Measurements from ENCODE around the gene KCNJ16. TPM values are rescaled to one million over a fixed set of nuclear protein-coding genes. Genes with fewer than 3 reads are reported as not detected.
A peak's percentile ranks its signal among the peaks of the same experiment; 100 is the strongest.
"Not testable (repeated sequence)": the region's sequence is repeated elsewhere in the genome, so short reads cannot be mapped to it uniquely, and the experiment has no call there.

KCNJ16 gene
- total RNA-seq, 4 donors from 2014 or later = 2.4 to 36.2 (median 22.4) TPM

DNA sequence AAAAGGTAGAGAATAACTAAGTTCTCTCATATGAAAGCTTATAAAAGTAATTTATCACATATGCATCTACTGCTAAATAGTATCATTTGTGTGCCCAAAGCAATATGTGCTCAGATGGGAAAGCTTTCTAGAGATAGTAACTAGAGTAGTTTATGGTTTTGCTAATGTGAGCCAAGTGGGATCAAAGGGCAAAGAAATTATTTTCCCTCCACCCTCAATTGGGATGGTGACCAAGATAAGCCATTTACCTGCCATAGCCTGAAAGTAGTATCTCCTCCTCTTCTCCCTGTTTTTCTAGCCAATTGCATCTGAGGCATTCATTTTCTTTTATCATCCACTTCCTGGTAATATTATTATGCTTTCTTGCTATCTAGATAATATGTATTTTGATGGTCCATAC, 41.9 kb upstream of the KCNJ16 start:
- H3K4me3 ChIP-seq = no peak overlapping the region
- H3K36me3 ChIP-seq = no peaks in the 10 kb centered on the region
- H3K27me3 ChIP-seq = no peaks in the 10 kb centered on the region
- no peaks in the 10 kb centered on the region for H3K9me3 ChIP-seq
- TF ChIP-seq POLR2A (IDR thresholded peaks at IDR 0.05) (no peak), CTCF (IDR thresholded peaks at IDR 0.05) (no peak)
- no peak overlapping the region for H3K27ac ChIP-seq
- DNase-seq (ENCODE audit: low spot score in 2 of 2) = no peak
- peaks cover 0 to 15% (median 2%) of the 10 kb centered on the region in 4 donors for H3K4me1 ChIP-seq

DNA sequence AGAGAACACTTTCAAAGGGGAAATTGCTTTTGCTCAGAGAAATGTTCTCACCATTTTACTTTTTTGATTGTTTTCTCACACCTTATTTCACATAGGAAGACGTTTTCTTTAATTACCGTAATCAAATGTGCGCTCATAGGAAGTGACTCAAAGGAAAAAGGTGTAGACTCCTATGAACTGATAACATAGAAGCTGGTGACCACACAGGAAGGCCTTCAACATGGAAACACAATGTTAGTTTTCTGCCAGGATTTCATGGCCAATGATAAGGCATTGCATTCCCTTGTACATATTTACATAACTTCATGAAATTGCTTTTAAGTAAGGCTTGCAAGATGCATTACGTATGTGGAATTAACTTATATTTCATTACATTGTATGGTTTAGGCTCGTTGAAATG, 40.9 kb upstream of the KCNJ16 start:
- Histone ChIP-seq H3K4me3 (no peak overlapping the region), H3K9me3 (no peaks in the 10 kb centered on the region), H3K36me3 (no peaks in the 10 kb centered on the region), H3K27ac (no peak overlapping the region), H3K27me3 (no peaks in the 10 kb centered on the region), H3K4me1 (peaks cover 0 to 8% (median 0%) of the 10 kb centered on the region in 4 donors)
- DNase-seq (ENCODE audit: low spot score in 2 of 2) = no peak
- WGBS, 2 donors = 73 to 82% methylated on average over 5 of the region's 5 CpGs
- no peak for TF ChIP-seq POLR2A (IDR thresholded peaks at IDR 0.05)
- peak; percentile 28 to 61 for TF ChIP-seq EP300 (IDR thresholded peaks at IDR 0.05)

- Histone ChIP-seq H3K4me3 (no peak overlapping the region), H3K36me3 (no peaks in the 10 kb centered on the region), H3K9me3 (no peaks in the 10 kb centered on the region), H3K4me1 (peaks cover 0 to 14% (median 0%) of the 10 kb centered on the region in 4 donors), H3K27ac (no peak overlapping the region), H3K27me3 (no peaks in the 10 kb centered on the region)
- no peak for DNase-seq (ENCODE audit: low spot score in 2 of 2)
- no peak for TF ChIP-seq CTCF (IDR thresholded peaks at IDR 0.05)
- no peak for TF ChIP-seq POLR2A (IDR thresholded peaks at IDR 0.05)
- TF ChIP-seq EP300 (IDR thresholded peaks at IDR 0.05) = no peak
- 79 to 80% methylated on average over 2 of the region's 2 CpGs for WGBS, 2 donors
Measured at GRCh38 chr17:70037498-70037897, 37.5 kb upstream of the KCNJ16 start.

- Histone ChIP-seq H3K4me1 (peaks cover 0 to 14% (median 0%) of the 10 kb centered on the region in 4 donors), H3K36me3 (no peaks in the 10 kb centered on the region), H3K27me3 (no peaks in the 10 kb centered on the region), H3K27ac (no peak overlapping the region), H3K4me3 (no peak overlapping the region), H3K9me3 (no peaks in the 10 kb centered on the region)
- DNase-seq (ENCODE audit: low spot score in 2 of 2) = no peak
- TF ChIP-seq POLR2A (IDR thresholded peaks at IDR 0.05) = no peak
- no peak for TF ChIP-seq CTCF (IDR thresholded peaks at IDR 0.05)
- TF ChIP-seq EP300 (IDR thresholded peaks at IDR 0.05) = no peak
- WGBS, 2 donors = 67 to 81% methylated on average over 2 of the region's 2 CpGs
Measured at GRCh38 chr17:70040336-70040735, 34.7 kb upstream of the KCNJ16 start.

GRCh38 chr17:70041061-70041460, 34.0 kb upstream of the KCNJ16 start:
- peaks cover 0 to 14% (median 0%) of the 10 kb centered on the region in 4 donors for H3K4me1 ChIP-seq
- no peak overlapping the region for H3K4me3 ChIP-seq
- no peaks in the 10 kb centered on the region for H3K36me3 ChIP-seq
- 88 to 90% methylated on average over 1 of the region's 1 CpG for WGBS, 2 donors
- no peaks in the 10 kb centered on the region for H3K27me3 ChIP-seq
- DNase-seq (ENCODE audit: low spot score in 2 of 2) = no peak
- TF ChIP-seq CTCF (IDR thresholded peaks at IDR 0.05) (no peak), EP300 (IDR thresholded peaks at IDR 0.05) (no peak), POLR2A (IDR thresholded peaks at IDR 0.05) (no peak)
- no peaks in the 10 kb centered on the region for H3K9me3 ChIP-seq
- H3K27ac ChIP-seq = no peak overlapping the region

- 26 to 28% methylated on average over 6 of the region's 6 CpGs for WGBS, 2 donors
- Histone ChIP-seq H3K4me3 (no peak overlapping the region), H3K27me3 (no peaks in the 10 kb centered on the region), H3K27ac (no peak overlapping the region), H3K36me3 (no peaks in the 10 kb centered on the region), H3K4me1 (peaks cover 0 to 14% (median 0%) of the 10 kb centered on the region in 4 donors), H3K9me3 (no peaks in the 10 kb centered on the region)
- DNase-seq (ENCODE audit: low spot score in 2 of 2) = no peak
- TF ChIP-seq EP300 (IDR thresholded peaks at IDR 0.05) = no peak
- no peak for TF ChIP-seq CTCF (IDR thresholded peaks at IDR 0.05)
- no peak for TF ChIP-seq POLR2A (IDR thresholded peaks at IDR 0.05)
Measured at GRCh38 chr17:70041540-70041939, 33.5 kb upstream of the KCNJ16 start.

- not testable (repeated sequence) for DNase-seq (ENCODE audit: low spot score in 2 of 2); H3K27me3 ChIP-seq; H3K27ac ChIP-seq; H3K36me3 ChIP-seq; H3K4me3 ChIP-seq; H3K9me3 ChIP-seq
- WGBS, 2 donors = 86 to 92% methylated on average over 5 of the region's 5 CpGs
- H3K4me1 ChIP-seq = peaks cover 0 to 14% (median 0%) of the 10 kb centered on the region in 4 donors
Measured at GRCh38 chr17:70045780-70046179, 29.2 kb upstream of the KCNJ16 start.
